UCSD-AML1 (cell line): ENCODE data around the gene YIPF3.

Experiments used
- DNase-seq: peaks from one replicate; lab custom pipeline; 2025; ENCODE audit not compliant: unreplicated experiment; lab: John Stamatoyannopoulos, UW

The YIPF3 gene

DNA sequence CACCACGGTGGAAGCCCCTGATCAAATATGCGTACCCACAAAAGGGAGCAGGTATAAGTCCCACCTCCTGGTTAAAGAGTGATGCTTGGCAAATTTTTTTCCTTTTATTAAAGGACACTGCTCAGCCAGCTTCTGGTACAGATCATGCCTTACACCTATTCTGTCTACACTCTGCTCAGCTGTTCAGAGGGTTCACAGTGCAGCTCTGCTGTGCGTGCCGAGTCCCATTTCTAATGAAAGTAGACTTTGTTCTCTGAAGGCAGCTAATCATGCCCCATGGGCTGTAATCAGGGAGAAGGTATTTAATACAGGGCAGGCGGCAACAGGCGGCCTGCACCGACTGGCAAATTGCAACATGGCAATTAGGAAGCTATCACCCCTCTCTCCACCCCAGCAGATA is 22.9 kb downstream of the YIPF3 start:
- DNase-seq, result no peak

- DNase-seq, result no peak
Measured at GRCh38 chr6:43493230-43493629, 23.5 kb downstream of the YIPF3 start.

GRCh38 chr6:43492673-43493072 is 24.1 kb downstream of the YIPF3 start:
- DNase-seq, result no peak

GRCh38 chr6:43491750-43492661 is 24.7 kb downstream of the YIPF3 start:
- DNase-seq, result no peak

DNA sequence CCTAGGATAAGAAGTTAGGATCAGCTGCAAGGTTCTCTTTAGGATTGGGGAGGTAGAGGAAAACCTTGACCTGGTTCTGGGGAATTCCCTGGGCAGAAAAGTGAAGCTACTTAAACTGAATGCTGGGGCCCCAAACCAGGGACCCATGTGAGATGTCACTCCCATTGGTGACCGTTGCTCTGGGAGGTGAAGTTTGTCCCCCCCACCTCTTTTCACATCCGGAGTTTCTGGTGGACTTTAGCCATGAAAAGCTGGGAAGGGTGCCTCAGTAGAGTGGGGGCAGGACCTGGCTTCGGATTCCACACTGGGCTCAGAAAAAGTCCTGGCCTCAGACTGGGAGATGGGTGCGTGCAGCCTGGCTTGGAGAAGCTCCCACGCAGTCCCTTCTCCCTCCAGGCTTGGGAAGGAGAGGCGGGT is 26.2 kb downstream of the YIPF3 start:
- no peak for DNase-seq

DNA sequence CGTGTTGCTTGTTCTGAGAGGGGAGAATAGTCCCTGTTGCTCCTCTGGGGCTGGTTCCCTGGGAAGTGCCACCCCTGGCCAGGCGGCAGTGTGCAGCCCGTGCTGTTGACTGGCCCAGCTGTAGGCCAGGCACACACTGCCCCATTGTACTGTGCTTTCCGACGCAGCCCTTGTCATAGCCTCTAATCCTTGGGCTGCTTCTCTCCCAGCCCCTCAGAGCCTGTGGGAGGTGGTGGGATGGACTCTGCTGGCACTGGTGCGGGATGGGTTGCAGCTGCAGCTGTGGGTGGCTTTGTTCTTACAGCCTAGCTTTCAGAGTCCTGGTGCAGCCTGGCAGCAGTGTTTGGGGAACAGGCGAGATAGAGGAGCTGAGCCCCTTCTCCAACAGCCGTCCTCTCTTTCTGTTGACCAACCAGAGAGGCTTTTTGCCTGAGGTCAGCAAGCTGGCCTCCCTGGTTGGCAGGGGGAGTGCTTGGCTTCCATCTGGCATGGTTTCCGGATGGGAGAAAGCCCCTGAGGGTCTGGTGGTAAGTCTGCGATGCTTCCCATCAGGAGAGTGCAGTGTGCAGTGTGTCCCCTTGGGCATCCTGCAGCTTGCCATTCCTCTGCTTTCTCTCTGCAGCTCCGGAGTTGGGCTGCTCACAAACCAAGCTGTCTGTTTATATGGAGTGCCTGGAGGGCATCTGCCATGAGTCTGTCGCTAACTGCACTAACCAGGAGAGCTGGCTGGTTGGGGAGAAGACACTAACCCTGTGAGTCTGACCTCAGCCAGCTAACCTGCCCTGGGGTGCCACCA is 27.3 kb downstream of the YIPF3 start:
- no peak for DNase-seq

DNA sequence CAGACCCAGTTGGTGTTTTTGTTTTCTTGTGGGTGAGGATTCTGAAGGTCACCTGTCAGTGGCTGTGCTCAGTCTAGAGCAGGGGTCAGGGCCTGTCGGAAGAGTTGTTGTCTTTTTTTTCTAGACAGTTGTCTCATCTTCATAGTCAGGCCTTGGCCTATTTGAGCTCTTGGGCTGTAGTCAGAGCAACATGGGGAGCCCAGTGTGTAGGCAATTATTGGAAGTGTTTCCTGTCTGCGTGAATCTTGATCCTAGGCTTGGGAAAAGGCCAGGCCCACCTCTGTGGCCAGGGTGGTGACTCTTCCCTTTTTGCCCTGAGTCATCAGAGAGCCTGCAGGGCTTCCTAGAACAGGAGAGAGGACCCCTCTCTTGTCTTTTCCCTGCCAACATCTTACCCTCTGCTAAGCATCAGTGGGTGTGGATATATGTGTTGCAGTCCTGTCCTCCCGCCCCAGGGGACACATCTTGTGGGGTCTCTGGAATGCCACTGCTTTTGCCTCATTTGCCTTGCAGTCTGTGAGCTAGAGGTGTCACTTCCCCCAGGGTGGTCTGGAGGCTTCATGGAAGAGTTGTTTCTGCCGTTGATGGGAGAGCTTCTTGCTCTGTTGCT is 28.0 kb downstream of the YIPF3 start:
- DNase-seq, result no peak

DNA sequence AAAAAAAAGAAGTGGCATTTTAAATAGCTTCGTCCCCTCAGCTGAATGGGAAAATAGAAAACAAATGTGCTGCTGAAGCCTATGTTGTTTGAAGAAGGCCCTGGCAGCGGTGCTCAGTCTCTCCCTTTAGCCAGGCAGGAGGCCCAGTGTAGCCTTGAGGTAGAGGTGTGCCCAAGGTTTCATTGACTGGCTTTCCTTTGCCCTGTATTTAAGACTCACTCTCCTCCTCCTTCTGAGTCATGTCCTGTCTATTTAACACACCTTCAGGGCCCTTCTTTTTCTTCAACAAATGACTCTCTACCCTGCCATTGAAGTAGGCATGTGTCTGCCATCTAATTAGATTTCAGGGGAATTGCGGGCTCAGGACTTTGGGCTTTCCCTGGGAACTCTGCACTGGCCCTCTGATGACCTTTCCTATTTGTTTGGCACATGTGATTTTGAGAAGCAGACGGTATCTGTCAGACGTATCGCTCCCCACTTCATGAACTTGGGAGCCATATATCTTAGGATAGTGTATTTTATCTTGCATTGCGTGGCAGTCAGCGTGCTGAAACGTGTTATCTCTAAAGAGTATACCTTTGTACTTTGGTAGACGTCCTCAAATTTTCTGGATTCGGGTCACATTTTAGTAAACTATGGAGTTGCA is 35.0 kb downstream of the YIPF3 start:
- DNase-seq, result no peak

GRCh38 chr6:43481075-43481474 is 35.7 kb downstream of the YIPF3 start:
- DNase-seq, result no peak

DNA sequence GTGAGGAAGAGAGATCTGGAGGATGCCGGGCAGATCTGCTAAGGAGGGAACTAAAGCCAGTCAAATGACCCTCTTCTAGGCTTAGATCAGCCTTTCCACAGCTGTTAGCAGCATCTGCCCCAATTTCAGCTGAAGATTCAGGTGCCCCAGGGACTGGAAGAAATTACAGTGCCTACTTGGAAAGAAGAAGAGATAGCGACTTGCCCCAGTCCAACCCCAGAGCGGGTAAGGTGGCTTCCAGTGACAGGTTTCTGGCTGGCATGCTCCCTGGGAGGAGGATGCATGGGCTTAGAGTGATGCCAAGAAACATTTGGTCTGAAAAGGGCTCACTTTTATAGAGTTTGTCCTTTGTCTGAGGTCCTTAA is 38.7 kb downstream of the YIPF3 start:
- no peak for DNase-seq

DNA sequence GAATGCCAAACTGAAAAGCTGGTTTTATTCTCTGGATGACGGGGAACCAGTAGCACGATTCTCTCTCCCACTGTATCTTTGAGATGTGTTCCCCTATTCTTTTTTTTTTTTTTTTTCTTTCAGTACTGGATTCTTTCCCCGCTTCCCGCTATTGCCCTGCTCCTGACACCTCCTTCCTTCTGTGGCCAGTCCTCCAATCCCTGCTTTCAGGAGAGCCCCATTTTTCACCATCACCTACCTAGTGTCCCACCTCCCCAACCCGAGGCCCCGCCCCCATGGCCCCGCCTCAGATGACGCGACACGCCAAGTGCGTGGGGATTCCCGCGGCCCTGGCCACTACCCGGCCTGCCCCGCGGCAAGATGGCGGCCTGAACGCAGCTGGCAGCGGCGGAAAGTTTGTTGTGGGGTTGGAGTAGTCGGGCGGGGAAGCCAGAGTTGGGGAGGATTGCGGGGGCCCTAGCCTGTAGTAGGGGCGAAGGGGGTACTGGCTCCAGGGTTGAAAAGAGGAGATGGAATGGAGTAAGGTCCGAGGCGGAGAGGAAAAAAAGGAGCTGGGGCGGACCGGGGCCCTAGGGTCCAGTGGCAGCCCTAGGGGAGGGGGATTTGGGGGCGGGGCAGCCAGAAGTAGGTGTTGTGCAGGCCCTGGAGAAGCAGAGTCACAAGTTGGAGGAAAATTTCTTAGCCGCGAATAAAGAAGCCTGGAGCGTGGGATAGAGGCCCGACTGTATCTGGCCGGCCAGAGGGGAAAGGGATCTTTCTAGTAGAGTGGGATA is 39.3 kb downstream of the YIPF3 start, which contains the start of gene TJAP1:
Gene TJAP1 (plus strand): TSS at position 336 of the 773 bp plus-strand sequence. CDS start 21,432 bp downstream, outside the sequence.
- peak; percentile 90 for DNase-seq

GRCh38 chr6:43476746-43477145 is 40.0 kb downstream of the YIPF3 start:
- DNase-seq, result no peak

DNA sequence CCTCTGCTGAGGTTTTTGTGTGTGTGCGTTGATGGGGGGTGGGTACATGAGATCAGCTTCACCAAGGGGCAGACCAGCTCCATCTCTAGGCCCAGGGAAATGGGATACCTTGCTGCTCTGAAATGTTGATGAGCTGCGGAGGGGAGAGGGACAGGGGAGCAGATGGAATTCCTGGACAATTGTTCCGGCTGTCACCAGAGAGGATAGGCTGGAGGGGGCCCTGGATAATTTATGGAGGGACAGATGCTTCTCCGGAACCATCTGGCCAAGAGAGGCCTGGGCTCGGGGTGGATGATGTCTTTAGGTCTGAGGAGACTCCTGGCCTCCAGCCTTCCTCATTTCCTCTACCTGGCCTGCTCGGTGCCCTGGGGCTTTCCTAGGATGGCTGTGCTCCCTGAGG is 41.2 kb downstream of the YIPF3 start:
- no peak for DNase-seq

GRCh38 chr6:43472515-43472914 is 44.2 kb downstream of the YIPF3 start:
- DNase-seq, result no peak

GRCh38 chr6:43471399-43471798 is 45.3 kb downstream of the YIPF3 start:
- DNase-seq, result no peak

- DNase-seq, result no peak
Measured at GRCh38 chr6:43469947-43470346, 46.8 kb downstream of the YIPF3 start.

GRCh38 chr6:43468748-43469681 is 47.7 kb downstream of the YIPF3 start:
- DNase-seq, result no peak

DNA sequence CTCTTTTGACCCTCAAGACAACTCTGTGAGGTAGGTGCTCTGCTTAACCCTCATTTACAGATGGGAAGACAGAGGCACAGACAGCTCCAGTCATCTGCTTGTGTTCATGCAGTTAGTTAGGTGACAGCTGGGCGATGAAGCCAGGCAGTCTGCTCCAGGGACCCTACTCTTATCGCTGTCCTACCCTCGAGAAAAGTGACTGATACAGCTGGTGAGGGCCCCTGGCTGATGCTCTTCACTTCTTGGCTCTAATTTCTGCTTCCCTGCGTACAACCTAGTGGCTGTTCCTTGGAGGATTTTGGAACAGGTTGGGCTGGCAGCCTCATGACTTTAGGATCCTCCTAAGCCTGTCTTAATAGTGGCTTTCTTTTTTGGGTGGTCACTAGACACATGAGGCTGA is 48.5 kb downstream of the YIPF3 start:
- no peak for DNase-seq

DNA sequence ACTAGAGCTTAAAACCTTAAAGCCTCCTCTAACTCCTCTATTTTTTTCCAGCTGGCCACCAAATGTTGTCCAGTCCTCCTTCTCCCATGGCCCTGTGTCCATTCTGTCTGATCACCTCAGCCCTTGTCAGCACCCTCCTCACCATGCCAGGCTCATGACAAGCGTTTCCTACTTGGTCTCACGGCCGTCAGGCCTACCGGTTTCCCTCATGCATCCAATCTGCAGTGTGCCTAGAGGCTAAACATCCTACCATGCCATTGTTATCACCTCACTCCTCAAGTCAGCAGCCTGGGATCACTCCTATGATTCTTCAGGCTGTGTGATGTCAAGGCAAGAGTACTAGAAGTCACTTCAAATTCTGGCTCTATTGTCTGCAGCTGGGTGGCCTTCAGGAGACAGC is 49.0 kb downstream of the YIPF3 start:
- DNase-seq, result no peak
